GM23338 (cell line): ENCODE results near the gene CDAN1. TPM values are rescaled to one million over a fixed set of nuclear protein-coding genes. Genes with fewer than 3 reads are reported as not detected.

Source experiments
- ATAC-seq: fragments of 200-7000 bp; cut with Tn5 transposase; 3 replicates; pipeline ENCODE4 v1.9.1; 2020
- DNase-seq: peaks from one replicate; pipeline ENCODE4 v3.0.0-alpha.2; 2015; ENCODE audit warnings: low spot score
- H2AFZ ChIP-seq: fragments of 200-600 bp; sonication (generic); 2 replicates; pipeline ENCODE4 v1.8.0; 2016; ENCODE audit warnings: antibody characterized with exemption, mild to moderate bottlenecking, moderate library complexity
- H3F3A ChIP-seq: fragments of 200-600 bp; sonication (generic); replicated peaks from 2 replicates; pipeline ENCODE4 v1.8.0; 2017; ENCODE audit warnings: antibody characterized with exemption, mixed run types, low read depth
- H3K27ac ChIP-seq: fragments of 200-600 bp; sonication (generic); 2 replicates; pipeline ENCODE4 v1.6.1; 2016; ENCODE audit warnings: low read depth
- H3K27me3 ChIP-seq: fragments of 200-600 bp; sonication (generic); 2 replicates; pipeline ENCODE4 v1.8.0; 2016; ENCODE audit warnings: mild to moderate bottlenecking, mixed run types, moderate library complexity; ENCODE audit not compliant: insufficient read depth
- H3K36me3 ChIP-seq: fragments of 200-600 bp; sonication (generic); 2 replicates; pipeline ENCODE4 v1.8.0; 2016; ENCODE audit warnings: mild to moderate bottlenecking; ENCODE audit not compliant: insufficient read depth
- H3K4me1 ChIP-seq: fragments of 200-600 bp; sonication (generic); 2 replicates; pipeline ENCODE4 v1.8.0; 2016; ENCODE audit warnings: mild to moderate bottlenecking, moderate library complexity; ENCODE audit not compliant: insufficient read depth
- H3K4me2 ChIP-seq: fragments of 200-600 bp; sonication (generic); 2 replicates; pipeline ENCODE4 v1.7.1; 2017; ENCODE audit warnings: mixed run types
- H3K4me3 ChIP-seq: fragments of 200-600 bp; sonication (generic); 2 replicates; pipeline ENCODE4 v1.6.1; 2016; ENCODE audit warnings: mixed run types
- H3K79me2 ChIP-seq: fragments of 200-600 bp; sonication (generic); replicated peaks from 2 replicates; pipeline ENCODE4 v1.8.0; 2017; ENCODE audit warnings: mild to moderate bottlenecking; ENCODE audit not compliant: insufficient read depth
- H3K9me2 ChIP-seq: fragments of 200-600 bp; sonication (generic); 2 replicates; pipeline ENCODE4 v1.8.0; 2017; ENCODE audit not compliant: insufficient read depth
- H4K20me1 ChIP-seq: fragments of 200-600 bp; sonication (generic); replicated peaks from 2 replicates; pipeline ENCODE4 v1.8.0; 2017; ENCODE audit warnings: mild to moderate bottlenecking; ENCODE audit not compliant: insufficient read depth
- H3K27ac Mint-ChIP-seq: 2 replicates; pipeline ENCODE4 v1.8.0; 2020; ENCODE audit warnings: inconsistent platforms, mild to moderate bottlenecking, moderate library complexity, mixed read lengths
- H3K27me3 Mint-ChIP-seq: 3 replicates; pipeline ENCODE4 v1.8.0; 2022; ENCODE audit warnings: low read depth, mild to moderate bottlenecking, moderate library complexity, mixed read lengths, inconsistent platforms; ENCODE audit not compliant: insufficient read depth, poor library complexity
- H3K36me3 Mint-ChIP-seq: 3 replicates; pipeline ENCODE4 v1.8.0; 2021; ENCODE audit warnings: low read depth, mild to moderate bottlenecking, inconsistent platforms, moderate library complexity, mixed read lengths
- H3K4me1 Mint-ChIP-seq: 3 replicates; pipeline ENCODE4 v1.8.0; 2020; ENCODE audit warnings: mild to moderate bottlenecking, inconsistent platforms, mixed read lengths
- H3K4me3 Mint-ChIP-seq: 3 replicates; pipeline ENCODE4 v1.8.0; 2021; ENCODE audit warnings: moderate library complexity, mild to moderate bottlenecking, inconsistent platforms, mixed read lengths
- H3K9me3 Mint-ChIP-seq: 3 replicates; pipeline ENCODE4 v1.8.0; 2020; ENCODE audit warnings: moderate library complexity, mild to moderate bottlenecking, inconsistent platforms, mixed read lengths
- CREB1 ChIP-seq: fragments of 250-450 bp; sonication (Bioruptor Pico); IDR thresholded peaks from 2 replicates; pipeline ENCODE4 v1.5.0; 2020; ENCODE audit warnings: low read depth, mild to moderate bottlenecking, moderate library complexity
- EZH2 ChIP-seq: fragments of 200-600 bp; sonication (generic); IDR thresholded peaks from one replicate; pipeline ENCODE4 v1.8.0; 2017; ENCODE audit warnings: antibody characterized with exemption, mild to moderate bottlenecking, low read depth; ENCODE audit not compliant: unreplicated experiment
- EZH2phosphoT487 ChIP-seq: fragments of 200-600 bp; sonication (generic); IDR thresholded peaks from one replicate; pipeline ENCODE4 v1.8.1; 2018; ENCODE audit warnings: antibody characterized with exemption; ENCODE audit not compliant: unreplicated experiment
- JUNB ChIP-seq: IDR thresholded peaks from one replicate; pipeline ENCODE4 v1.6.1; 2016; ENCODE audit warnings: antibody characterized with exemption; ENCODE audit not compliant: unreplicated experiment
- NANOG ChIP-seq: IDR thresholded peaks from 2 replicates; pipeline ENCODE4 v1.6.1; 2016; ENCODE audit warnings: antibody characterized with exemption, borderline replicate concordance
- POLR2AphosphoS5 ChIP-seq: IDR thresholded peaks from 2 replicates; pipeline ENCODE4 v1.6.1; 2016; ENCODE audit warnings: antibody characterized with exemption, low read depth
- STAT1 ChIP-seq: IDR thresholded peaks from one replicate; pipeline ENCODE4 v1.6.1; 2016; ENCODE audit warnings: antibody characterized with exemption; ENCODE audit not compliant: unreplicated experiment
- ZNF114 ChIP-seq: fragments of 250-450 bp; sonication (Bioruptor Pico); IDR thresholded peaks from 2 replicates; pipeline ENCODE4 v1.5.0; 2020; ENCODE audit warnings: mild to moderate bottlenecking, moderate library complexity
- ZNF331 ChIP-seq: fragments of 250-450 bp; sonication (Bioruptor Pico); IDR thresholded peaks from 2 replicates; pipeline ENCODE4 v1.5.0; 2020; ENCODE audit warnings: low read depth, mild to moderate bottlenecking, moderate library complexity
- polyA plus RNA-seq: library from polyadenylated mRNA; unstranded; fragments of >200 nt; fragmentation: Nextera tagmentation; extraction: Ambion mirVana; gene quantifications from 2 replicates; pipeline ENCODE4 v1.2.1, GENCODE V29; 2016
- total RNA-seq: library from RNA; depleted of rRNA; stranded (reverse); fragments of >200 nt; shearing (Covaris generic); gene quantifications from 2 replicates; pipeline ENCODE4 v1.2.3, GENCODE V29; 2014
- TF ChIP-seq, protein P1 (sequence below): IDR thresholded peaks from one replicate; pipeline ENCODE4 v1.6.1; 2018; ENCODE audit warnings: antibody characterized with exemption; ENCODE audit not compliant: unreplicated experiment
- TF ChIP-seq, protein P2 (sequence below): IDR thresholded peaks from 2 replicates; pipeline ENCODE4 v1.6.1; 2016; ENCODE audit warnings: antibody characterized with exemption
- TF ChIP-seq, protein P3 (sequence below): fragments of 250-450 bp; sonication (Bioruptor Pico); IDR thresholded peaks from 2 replicates; pipeline ENCODE4 v1.5.0; 2020; ENCODE audit warnings: mild to moderate bottlenecking, moderate library complexity
- TF ChIP-seq, protein P4 (sequence below), 2 experiments: fragments of 200-600 bp in 1 of 2; sonication (generic) in 1 of 2; conservative IDR thresholded peaks; 2 replicates each; pipeline versions ENCODE4 v1.5.1 to v1.6.1; 2016 to 2017; ENCODE audit warnings: antibody characterized with exemption in 2 of 2, low read depth in 2 of 2, mild to moderate bottlenecking in 2 of 2, moderate library complexity in 1 of 2

CDAN1 gene
- total and polyA plus RNA-seq, 2 experiments from 2014 or later: 6.0 to 14.7 TPM

DNA sequence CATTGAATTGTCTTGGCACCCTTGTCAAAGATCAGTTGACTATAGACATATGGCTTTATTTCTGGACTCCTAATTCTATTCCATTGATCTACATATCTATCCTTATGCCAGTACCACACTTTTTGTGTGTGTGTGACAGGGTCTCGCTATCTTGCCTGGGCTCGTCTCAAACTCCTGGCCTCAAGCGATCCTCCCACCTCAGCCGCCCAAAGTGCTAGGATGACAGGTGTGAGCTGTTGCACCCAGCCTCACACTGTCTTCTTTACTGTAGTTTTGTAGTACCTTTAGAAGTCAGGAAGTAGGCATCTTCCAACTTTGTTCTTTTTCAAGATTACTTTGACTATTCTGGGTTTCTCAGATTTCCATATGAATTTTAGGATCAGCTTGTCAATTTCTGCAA, 24.3 kb downstream of the CDAN1 start:
- Histone ChIP-seq H2AFZ (no peak overlapping the region), H3K4me1 (no peaks in the 10 kb centered on the region), H3K27me3 (no peaks in the 10 kb centered on the region), H4K20me1 (no peaks in the 10 kb centered on the region; the same call in 1 of the 2 replicates), H3K79me2 (no peaks in the 10 kb centered on the region), H3K27ac (no peak overlapping the region), H3K4me2 (no peak overlapping the region), H3K9me2 (no peaks in the 10 kb centered on the region), H3K4me3 (no peak overlapping the region), H3K36me3 (no peaks in the 10 kb centered on the region), H3F3A (no peaks in the 10 kb centered on the region)
- Mint-ChIP-seq H3K27ac (no peak overlapping the region), H3K4me3 (no peak overlapping the region), H3K36me3 (no peaks in the 10 kb centered on the region), H3K4me1 (no peaks in the 10 kb centered on the region), H3K27me3 (peaks cover 4% of the 10 kb centered on the region), H3K9me3 (no peaks in the 10 kb centered on the region)
- TF ChIP-seq, protein P1, sequence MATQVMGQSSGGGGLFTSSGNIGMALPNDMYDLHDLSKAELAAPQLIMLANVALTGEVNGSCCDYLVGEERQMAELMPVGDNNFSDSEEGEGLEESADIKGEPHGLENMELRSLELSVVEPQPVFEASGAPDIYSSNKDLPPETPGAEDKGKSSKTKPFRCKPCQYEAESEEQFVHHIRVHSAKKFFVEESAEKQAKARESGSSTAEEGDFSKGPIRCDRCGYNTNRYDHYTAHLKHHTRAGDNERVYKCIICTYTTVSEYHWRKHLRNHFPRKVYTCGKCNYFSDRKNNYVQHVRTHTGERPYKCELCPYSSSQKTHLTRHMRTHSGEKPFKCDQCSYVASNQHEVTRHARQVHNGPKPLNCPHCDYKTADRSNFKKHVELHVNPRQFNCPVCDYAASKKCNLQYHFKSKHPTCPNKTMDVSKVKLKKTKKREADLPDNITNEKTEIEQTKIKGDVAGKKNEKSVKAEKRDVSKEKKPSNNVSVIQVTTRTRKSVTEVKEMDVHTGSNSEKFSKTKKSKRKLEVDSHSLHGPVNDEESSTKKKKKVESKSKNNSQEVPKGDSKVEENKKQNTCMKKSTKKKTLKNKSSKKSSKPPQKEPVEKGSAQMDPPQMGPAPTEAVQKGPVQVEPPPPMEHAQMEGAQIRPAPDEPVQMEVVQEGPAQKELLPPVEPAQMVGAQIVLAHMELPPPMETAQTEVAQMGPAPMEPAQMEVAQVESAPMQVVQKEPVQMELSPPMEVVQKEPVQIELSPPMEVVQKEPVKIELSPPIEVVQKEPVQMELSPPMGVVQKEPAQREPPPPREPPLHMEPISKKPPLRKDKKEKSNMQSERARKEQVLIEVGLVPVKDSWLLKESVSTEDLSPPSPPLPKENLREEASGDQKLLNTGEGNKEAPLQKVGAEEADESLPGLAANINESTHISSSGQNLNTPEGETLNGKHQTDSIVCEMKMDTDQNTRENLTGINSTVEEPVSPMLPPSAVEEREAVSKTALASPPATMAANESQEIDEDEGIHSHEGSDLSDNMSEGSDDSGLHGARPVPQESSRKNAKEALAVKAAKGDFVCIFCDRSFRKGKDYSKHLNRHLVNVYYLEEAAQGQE: no peak
- no peak for TF ChIP-seq EZH2
- no peak for TF ChIP-seq POLR2AphosphoS5
- no peak for TF ChIP-seq EZH2phosphoT487
- TF ChIP-seq STAT1: no peak
- no peak for TF ChIP-seq NANOG
- TF ChIP-seq, protein P2, sequence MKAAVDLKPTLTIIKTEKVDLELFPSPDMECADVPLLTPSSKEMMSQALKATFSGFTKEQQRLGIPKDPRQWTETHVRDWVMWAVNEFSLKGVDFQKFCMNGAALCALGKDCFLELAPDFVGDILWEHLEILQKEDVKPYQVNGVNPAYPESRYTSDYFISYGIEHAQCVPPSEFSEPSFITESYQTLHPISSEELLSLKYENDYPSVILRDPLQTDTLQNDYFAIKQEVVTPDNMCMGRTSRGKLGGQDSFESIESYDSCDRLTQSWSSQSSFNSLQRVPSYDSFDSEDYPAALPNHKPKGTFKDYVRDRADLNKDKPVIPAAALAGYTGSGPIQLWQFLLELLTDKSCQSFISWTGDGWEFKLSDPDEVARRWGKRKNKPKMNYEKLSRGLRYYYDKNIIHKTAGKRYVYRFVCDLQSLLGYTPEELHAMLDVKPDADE: no peak
- TF ChIP-seq CREB1 (CRISPR knock-in tag): no peak
- TF ChIP-seq, protein P3, sequence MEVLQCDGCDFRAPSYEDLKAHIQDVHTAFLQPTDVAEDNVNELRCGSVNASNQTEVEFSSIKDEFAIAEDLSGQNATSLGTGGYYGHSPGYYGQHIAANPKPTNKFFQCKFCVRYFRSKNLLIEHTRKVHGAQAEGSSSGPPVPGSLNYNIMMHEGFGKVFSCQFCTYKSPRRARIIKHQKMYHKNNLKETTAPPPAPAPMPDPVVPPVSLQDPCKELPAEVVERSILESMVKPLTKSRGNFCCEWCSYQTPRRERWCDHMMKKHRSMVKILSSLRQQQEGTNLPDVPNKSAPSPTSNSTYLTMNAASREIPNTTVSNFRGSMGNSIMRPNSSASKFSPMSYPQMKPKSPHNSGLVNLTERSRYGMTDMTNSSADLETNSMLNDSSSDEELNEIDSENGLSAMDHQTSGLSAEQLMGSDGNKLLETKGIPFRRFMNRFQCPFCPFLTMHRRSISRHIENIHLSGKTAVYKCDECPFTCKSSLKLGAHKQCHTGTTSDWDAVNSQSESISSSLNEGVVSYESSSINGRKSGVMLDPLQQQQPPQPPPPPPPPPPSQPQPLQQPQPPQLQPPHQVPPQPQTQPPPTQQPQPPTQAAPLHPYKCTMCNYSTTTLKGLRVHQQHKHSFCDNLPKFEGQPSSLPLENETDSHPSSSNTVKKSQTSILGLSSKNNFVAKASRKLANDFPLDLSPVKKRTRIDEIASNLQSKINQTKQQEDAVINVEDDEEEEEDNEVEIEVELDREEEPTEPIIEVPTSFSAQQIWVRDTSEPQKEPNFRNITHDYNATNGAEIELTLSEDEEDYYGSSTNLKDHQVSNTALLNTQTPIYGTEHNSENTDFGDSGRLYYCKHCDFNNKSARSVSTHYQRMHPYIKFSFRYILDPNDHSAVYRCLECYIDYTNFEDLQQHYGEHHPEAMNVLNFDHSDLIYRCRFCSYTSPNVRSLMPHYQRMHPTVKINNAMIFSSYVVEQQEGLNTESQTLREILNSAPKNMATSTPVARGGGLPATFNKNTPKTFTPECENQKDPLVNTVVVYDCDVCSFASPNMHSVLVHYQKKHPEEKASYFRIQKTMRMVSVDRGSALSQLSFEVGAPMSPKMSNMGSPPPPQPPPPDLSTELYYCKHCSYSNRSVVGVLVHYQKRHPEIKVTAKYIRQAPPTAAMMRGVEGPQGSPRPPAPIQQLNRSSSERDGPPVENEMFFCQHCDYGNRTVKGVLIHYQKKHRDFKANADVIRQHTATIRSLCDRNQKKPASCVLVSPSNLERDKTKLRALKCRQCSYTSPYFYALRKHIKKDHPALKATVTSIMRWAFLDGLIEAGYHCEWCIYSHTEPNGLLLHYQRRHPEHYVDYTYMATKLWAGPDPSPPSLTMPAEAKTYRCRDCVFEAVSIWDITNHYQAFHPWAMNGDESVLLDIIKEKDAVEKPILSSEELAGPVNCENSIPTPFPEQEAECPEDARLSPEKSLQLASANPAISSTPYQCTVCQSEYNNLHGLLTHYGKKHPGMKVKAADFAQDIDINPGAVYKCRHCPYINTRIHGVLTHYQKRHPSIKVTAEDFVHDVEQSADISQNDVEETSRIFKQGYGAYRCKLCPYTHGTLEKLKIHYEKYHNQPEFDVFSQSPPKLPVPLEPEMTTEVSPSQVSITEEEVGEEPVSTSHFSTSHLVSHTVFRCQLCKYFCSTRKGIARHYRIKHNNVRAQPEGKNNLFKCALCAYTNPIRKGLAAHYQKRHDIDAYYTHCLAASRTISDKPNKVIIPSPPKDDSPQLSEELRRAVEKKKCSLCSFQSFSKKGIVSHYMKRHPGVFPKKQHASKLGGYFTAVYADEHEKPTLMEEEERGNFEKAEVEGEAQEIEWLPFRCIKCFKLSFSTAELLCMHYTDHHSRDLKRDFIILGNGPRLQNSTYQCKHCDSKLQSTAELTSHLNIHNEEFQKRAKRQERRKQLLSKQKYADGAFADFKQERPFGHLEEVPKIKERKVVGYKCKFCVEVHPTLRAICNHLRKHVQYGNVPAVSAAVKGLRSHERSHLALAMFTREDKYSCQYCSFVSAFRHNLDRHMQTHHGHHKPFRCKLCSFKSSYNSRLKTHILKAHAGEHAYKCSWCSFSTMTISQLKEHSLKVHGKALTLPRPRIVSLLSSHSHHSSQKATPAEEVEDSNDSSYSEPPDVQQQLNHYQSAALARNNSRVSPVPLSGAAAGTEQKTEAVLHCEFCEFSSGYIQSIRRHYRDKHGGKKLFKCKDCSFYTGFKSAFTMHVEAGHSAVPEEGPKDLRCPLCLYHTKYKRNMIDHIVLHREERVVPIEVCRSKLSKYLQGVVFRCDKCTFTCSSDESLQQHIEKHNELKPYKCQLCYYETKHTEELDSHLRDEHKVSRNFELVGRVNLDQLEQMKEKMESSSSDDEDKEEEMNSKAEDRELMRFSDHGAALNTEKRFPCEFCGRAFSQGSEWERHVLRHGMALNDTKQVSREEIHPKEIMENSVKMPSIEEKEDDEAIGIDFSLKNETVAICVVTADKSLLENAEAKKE (CRISPR knock-in tag): no peak
- TF ChIP-seq ZNF331: no peak
- TF ChIP-seq ZNF114 (CRISPR knock-in tag): no peak
- no peak for TF ChIP-seq JUNB
- TF ChIP-seq, protein P4, sequence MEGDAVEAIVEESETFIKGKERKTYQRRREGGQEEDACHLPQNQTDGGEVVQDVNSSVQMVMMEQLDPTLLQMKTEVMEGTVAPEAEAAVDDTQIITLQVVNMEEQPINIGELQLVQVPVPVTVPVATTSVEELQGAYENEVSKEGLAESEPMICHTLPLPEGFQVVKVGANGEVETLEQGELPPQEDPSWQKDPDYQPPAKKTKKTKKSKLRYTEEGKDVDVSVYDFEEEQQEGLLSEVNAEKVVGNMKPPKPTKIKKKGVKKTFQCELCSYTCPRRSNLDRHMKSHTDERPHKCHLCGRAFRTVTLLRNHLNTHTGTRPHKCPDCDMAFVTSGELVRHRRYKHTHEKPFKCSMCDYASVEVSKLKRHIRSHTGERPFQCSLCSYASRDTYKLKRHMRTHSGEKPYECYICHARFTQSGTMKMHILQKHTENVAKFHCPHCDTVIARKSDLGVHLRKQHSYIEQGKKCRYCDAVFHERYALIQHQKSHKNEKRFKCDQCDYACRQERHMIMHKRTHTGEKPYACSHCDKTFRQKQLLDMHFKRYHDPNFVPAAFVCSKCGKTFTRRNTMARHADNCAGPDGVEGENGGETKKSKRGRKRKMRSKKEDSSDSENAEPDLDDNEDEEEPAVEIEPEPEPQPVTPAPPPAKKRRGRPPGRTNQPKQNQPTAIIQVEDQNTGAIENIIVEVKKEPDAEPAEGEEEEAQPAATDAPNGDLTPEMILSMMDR (conservative IDR thresholded peaks at IDR 0.05; ENCODE audit: low read depth in 2 of 2): no peak
- DNase-seq (no peak), ATAC-seq (no peak)
